Measurements from ENCODE around the gene ATRN.

- TF ChIP-seq HMGXB4 (CRISPR knock-in tag; IDR thresholded peaks at IDR 0.05), result no peak
- TF ChIP-seq CTCF (IDR thresholded peaks at IDR 0.05), result no peak
- TF ChIP-seq CREM (CRISPR knock-in tag; IDR thresholded peaks at IDR 0.05), result no peak
- no peak for TF ChIP-seq ZBTB43 (CRISPR knock-in tag; IDR thresholded peaks at IDR 0.05)
- TF ChIP-seq NFYB (CRISPR knock-in tag; conservative IDR thresholded peaks at IDR 0.05; ENCODE audit: low read depth), result no peak
- TF ChIP-seq HMGA2 (CRISPR knock-in tag; IDR thresholded peaks at IDR 0.05), result no peak
- TF ChIP-seq KAT7 (CRISPR knock-in tag; IDR thresholded peaks at IDR 0.05; ENCODE audit: borderline replicate concordance), result no peak
- TF ChIP-seq MAX (CRISPR knock-in tag; IDR thresholded peaks at IDR 0.05), result no peak
- no peak for TF ChIP-seq NR3C1 (CRISPR knock-in tag; conservative IDR thresholded peaks at IDR 0.05; ENCODE audit: low read depth)
- TF ChIP-seq TEAD4 (CRISPR knock-in tag; IDR thresholded peaks at IDR 0.05), result no peak
- no peak for TF ChIP-seq MYBL2 (CRISPR knock-in tag; IDR thresholded peaks at IDR 0.05)
- no peak for TF ChIP-seq TCF7 (CRISPR knock-in tag; IDR thresholded peaks at IDR 0.05; ENCODE audit: low read depth)
- no peak for TF ChIP-seq ZNF416 (CRISPR knock-in tag; IDR thresholded peaks at IDR 0.05)
- TF ChIP-seq CREB1 (CRISPR knock-in tag; IDR thresholded peaks at IDR 0.05), result no peak
These were observed 151.6 kb downstream of the ATRN start for GRCh38 chr20:3622406-3622805.
